HG03159 (cell line): ENCODE measurements around the gene BBS2.
"Not testable (repeated sequence)": the region's sequence is repeated elsewhere in the genome, so short reads cannot be mapped to it uniquely, and the experiment has no call there.

ENCODE experiments used
- ATAC-seq: cut with Tn5 transposase; IDR thresholded peaks from one replicate; pipeline ENCODE4 v1.9.1; 2021; ENCODE audit warnings: mild to moderate bottlenecking, moderate library complexity; ENCODE audit not compliant: unreplicated experiment

BBS2 gene

GRCh38 chr16:56530872-56531271 lies 11.0 kb upstream of the BBS2 start:
- ATAC-seq: no peak

- no peak for ATAC-seq
Observed at GRCh38 chr16:56525236-56525635, 5.4 kb upstream of the BBS2 start.

GRCh38 chr16:56520251-56520577 lies 390 bp upstream of the BBS2 start:
- no peak for ATAC-seq

- ATAC-seq: no peak
Observed at GRCh38 chr16:56518425-56518824, 1.4 kb downstream of the BBS2 start.

GRCh38 chr16:56517206-56517605 lies 2.6 kb downstream of the BBS2 start:
- no peak for ATAC-seq

- ATAC-seq: no peak
Observed at GRCh38 chr16:56515665-56516064, 4.2 kb downstream of the BBS2 start.

- ATAC-seq: no peak
Observed at GRCh38 chr16:56514845-56515244, 5.0 kb downstream of the BBS2 start.

GRCh38 chr16:56513972-56514371 lies 5.9 kb downstream of the BBS2 start:
- no peak for ATAC-seq

GRCh38 chr16:56513091-56513490 lies 6.7 kb downstream of the BBS2 start:
- no peak for ATAC-seq

GRCh38 chr16:56512025-56512424 lies 7.8 kb downstream of the BBS2 start:
- ATAC-seq: no peak

- ATAC-seq: no peak
Observed at GRCh38 chr16:56510544-56510943, 9.3 kb downstream of the BBS2 start.

- ATAC-seq: no peak
Observed at GRCh38 chr16:56506941-56507340, 12.9 kb downstream of the BBS2 start.

GRCh38 chr16:56505181-56505580 lies 14.6 kb downstream of the BBS2 start:
- ATAC-seq: no peak

GRCh38 chr16:56493815-56494214 lies 26.0 kb downstream of the BBS2 start:
- no peak for ATAC-seq

- ATAC-seq: no peak
Observed at GRCh38 chr16:56493126-56493525, 26.7 kb downstream of the BBS2 start.

- ATAC-seq: no peak
Observed at GRCh38 chr16:56491657-56492261, 28.1 kb downstream of the BBS2 start.

- not testable (repeated sequence) for ATAC-seq
Observed at GRCh38 chr16:56488868-56489267, 31.0 kb downstream of the BBS2 start.

GRCh38 chr16:56488035-56488434 lies 31.8 kb downstream of the BBS2 start:
- ATAC-seq: no peak

GRCh38 chr16:56483394-56483793 lies 36.4 kb downstream of the BBS2 start:
- no peak for ATAC-seq

- ATAC-seq: no peak
Observed at GRCh38 chr16:56482683-56483236, 37.1 kb downstream of the BBS2 start.

GRCh38 chr16:56481468-56482122 lies 38.2 kb downstream of the BBS2 start:
- no peak for ATAC-seq

- ATAC-seq: no peak
Observed at GRCh38 chr16:56480776-56481467, 38.9 kb downstream of the BBS2 start.
